ENCODE data around the gene LGMN.

LGMN gene

GRCh38 chr14:92686900-92687427, 61.5 kb downstream of the LGMN start (continued):
- TF ChIP-seq BCL6B (tag by site-specific recombination; IDR thresholded peaks at IDR 0.05) (no peak), SP7 (tag by site-specific recombination; IDR thresholded peaks at IDR 0.05) (peak; percentile 32; the same call in 1 of the 2 replicates), ELK4 (IDR thresholded peaks at IDR 0.05; ENCODE audit: borderline replicate concordance, low read depth, low read length) (no peak), MEIS1 (CRISPR knock-in tag; IDR thresholded peaks at IDR 0.05; ENCODE audit: borderline replicate concordance) (no peak), ZNF792 (tag by site-specific recombination; IDR thresholded peaks at IDR 0.05) (no peak), ZNF707 (tag by site-specific recombination; IDR thresholded peaks at IDR 0.05) (no peak), PRDM1 (tag by site-specific recombination; IDR thresholded peaks at IDR 0.05) (no peak), ZNF530 (tag by site-specific recombination; IDR thresholded peaks at IDR 0.05; ENCODE audit: low read depth) (no peak), ZNF19 (tag by site-specific recombination; IDR thresholded peaks at IDR 0.05; ENCODE audit: low read depth) (no peak), YY1 (tag by site-specific recombination; IDR thresholded peaks at IDR 0.05) (no peak), ZNF510 (tag by site-specific recombination; IDR thresholded peaks at IDR 0.05; ENCODE audit: insufficient replicate concordance) (no peak), ZNF776 (tag by site-specific recombination; IDR thresholded peaks at IDR 0.05; ENCODE audit: borderline replicate concordance) (no peak), ZBTB17 (tag by site-specific recombination; IDR thresholded peaks at IDR 0.05) (peak; percentile 57), BCL11A (tag by site-specific recombination; IDR thresholded peaks at IDR 0.05; ENCODE audit: low read depth) (no peak), HOXD13 (CRISPR knock-in tag; IDR thresholded peaks at IDR 0.05; ENCODE audit: borderline replicate concordance) (no peak), WT1 (tag by site-specific recombination; IDR thresholded peaks at IDR 0.05) (no peak), KLF10 (tag by site-specific recombination; IDR thresholded peaks at IDR 0.05) (no peak)
- TF ChIP-seq, protein P1, sequence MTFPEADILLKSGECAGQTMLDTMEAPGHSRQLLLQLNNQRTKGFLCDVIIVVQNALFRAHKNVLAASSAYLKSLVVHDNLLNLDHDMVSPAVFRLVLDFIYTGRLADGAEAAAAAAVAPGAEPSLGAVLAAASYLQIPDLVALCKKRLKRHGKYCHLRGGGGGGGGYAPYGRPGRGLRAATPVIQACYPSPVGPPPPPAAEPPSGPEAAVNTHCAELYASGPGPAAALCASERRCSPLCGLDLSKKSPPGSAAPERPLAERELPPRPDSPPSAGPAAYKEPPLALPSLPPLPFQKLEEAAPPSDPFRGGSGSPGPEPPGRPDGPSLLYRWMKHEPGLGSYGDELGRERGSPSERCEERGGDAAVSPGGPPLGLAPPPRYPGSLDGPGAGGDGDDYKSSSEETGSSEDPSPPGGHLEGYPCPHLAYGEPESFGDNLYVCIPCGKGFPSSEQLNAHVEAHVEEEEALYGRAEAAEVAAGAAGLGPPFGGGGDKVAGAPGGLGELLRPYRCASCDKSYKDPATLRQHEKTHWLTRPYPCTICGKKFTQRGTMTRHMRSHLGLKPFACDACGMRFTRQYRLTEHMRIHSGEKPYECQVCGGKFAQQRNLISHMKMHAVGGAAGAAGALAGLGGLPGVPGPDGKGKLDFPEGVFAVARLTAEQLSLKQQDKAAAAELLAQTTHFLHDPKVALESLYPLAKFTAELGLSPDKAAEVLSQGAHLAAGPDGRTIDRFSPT (tag by site-specific recombination; IDR thresholded peaks at IDR 0.05), result no peak
- TF ChIP-seq, protein P2, sequence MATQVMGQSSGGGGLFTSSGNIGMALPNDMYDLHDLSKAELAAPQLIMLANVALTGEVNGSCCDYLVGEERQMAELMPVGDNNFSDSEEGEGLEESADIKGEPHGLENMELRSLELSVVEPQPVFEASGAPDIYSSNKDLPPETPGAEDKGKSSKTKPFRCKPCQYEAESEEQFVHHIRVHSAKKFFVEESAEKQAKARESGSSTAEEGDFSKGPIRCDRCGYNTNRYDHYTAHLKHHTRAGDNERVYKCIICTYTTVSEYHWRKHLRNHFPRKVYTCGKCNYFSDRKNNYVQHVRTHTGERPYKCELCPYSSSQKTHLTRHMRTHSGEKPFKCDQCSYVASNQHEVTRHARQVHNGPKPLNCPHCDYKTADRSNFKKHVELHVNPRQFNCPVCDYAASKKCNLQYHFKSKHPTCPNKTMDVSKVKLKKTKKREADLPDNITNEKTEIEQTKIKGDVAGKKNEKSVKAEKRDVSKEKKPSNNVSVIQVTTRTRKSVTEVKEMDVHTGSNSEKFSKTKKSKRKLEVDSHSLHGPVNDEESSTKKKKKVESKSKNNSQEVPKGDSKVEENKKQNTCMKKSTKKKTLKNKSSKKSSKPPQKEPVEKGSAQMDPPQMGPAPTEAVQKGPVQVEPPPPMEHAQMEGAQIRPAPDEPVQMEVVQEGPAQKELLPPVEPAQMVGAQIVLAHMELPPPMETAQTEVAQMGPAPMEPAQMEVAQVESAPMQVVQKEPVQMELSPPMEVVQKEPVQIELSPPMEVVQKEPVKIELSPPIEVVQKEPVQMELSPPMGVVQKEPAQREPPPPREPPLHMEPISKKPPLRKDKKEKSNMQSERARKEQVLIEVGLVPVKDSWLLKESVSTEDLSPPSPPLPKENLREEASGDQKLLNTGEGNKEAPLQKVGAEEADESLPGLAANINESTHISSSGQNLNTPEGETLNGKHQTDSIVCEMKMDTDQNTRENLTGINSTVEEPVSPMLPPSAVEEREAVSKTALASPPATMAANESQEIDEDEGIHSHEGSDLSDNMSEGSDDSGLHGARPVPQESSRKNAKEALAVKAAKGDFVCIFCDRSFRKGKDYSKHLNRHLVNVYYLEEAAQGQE (tag by site-specific recombination; IDR thresholded peaks at IDR 0.05), result no peak

DNA sequence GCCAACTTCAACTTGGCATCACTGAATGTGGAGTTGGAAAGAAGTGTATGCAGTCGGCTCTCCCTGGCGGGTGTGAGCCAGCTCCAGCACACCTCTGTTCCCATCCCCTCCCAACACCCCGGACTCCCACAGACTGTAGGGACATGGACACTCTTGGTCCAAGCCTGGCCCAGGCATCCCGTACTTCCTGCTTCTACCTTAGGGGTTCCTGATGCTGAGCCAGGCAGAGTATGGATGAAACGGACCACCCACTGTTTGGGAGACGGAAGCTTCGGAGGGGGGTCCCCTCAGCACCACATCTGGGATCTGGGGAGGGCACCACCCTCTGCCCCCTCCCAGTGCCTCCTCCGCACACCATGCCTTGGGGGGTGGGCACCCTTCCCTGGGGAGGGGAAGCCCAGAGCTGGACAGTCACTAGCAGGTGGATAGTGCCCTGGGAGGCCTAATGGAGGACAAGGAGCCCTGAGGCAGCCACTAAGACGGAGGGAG, 62.0 kb downstream of the LGMN start:
- H3K4me1 ChIP-seq (ENCODE audit: control insufficient read depth, insufficient read depth, low read length), result no peaks in the 10 kb centered on the region
- H3K9me3 ChIP-seq (ENCODE audit: control insufficient read depth, insufficient read depth, low read depth, low read length), result no peaks in the 10 kb centered on the region
- H3K4me3 ChIP-seq (ENCODE audit: low read depth, low read length), result no peak overlapping the region
- peak; percentile 57; the same call in 1 of the 2 replicates for TF ChIP-seq GLIS2 (tag by site-specific recombination; IDR thresholded peaks at IDR 0.05)
- no peak for TF ChIP-seq ZFP69B (tag by site-specific recombination; IDR thresholded peaks at IDR 0.05)
- TF ChIP-seq ZNF416 (tag by site-specific recombination; IDR thresholded peaks at IDR 0.05), result no peak
- TF ChIP-seq, protein P1 (tag by site-specific recombination; IDR thresholded peaks at IDR 0.05), result no peak
- TF ChIP-seq, protein P3, sequence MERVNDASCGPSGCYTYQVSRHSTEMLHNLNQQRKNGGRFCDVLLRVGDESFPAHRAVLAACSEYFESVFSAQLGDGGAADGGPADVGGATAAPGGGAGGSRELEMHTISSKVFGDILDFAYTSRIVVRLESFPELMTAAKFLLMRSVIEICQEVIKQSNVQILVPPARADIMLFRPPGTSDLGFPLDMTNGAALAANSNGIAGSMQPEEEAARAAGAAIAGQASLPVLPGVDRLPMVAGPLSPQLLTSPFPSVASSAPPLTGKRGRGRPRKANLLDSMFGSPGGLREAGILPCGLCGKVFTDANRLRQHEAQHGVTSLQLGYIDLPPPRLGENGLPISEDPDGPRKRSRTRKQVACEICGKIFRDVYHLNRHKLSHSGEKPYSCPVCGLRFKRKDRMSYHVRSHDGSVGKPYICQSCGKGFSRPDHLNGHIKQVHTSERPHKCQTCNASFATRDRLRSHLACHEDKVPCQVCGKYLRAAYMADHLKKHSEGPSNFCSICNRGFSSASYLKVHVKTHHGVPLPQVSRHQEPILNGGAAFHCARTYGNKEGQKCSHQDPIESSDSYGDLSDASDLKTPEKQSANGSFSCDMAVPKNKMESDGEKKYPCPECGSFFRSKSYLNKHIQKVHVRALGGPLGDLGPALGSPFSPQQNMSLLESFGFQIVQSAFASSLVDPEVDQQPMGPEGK (tag by site-specific recombination; IDR thresholded peaks at IDR 0.05), result 0 out of 2 replicates have a peak, but pooled peaks have one; percentile 39
- peak; percentile 78 for TF ChIP-seq ZNF510 (tag by site-specific recombination; IDR thresholded peaks at IDR 0.05; ENCODE audit: insufficient replicate concordance)
- H3K27ac ChIP-seq (ENCODE audit: extremely low read depth, low read depth, low read length), result no peak overlapping the region
- no peaks in the 10 kb centered on the region for H3K36me3 ChIP-seq (ENCODE audit: control insufficient read depth in 2 of 2, insufficient read depth in 1 of 2, low read length in 2 of 2)
- CTCF ChIA-PET, result interaction anchor here (0.6 to 3.2 kb wide), 28 partner anchors 10 to 1024 kb away, joined by 3 to 19 read pairs (median 4); no protein-coding TSS in a partner anchor
- POLR2A ChIA-PET, result interaction anchor here (0.8 to 1.6 kb wide), 3 partner anchors 62 to 625 kb away, joined by 4 to 9 read pairs (median 4); partner anchors contain the start of genes CPSF2, LGMN and NDUFB1

Data from HEK293 (cell line).